HepG2 (cell line): Measurements from ENCODE around the gene LCE2D.

Experiments used
- GABPA ChIP-seq, 2 experiments: IDR thresholded peaks; 2 replicates each; pipeline ENCODE4 v1.6.1; 2011 to 2016; ENCODE audit warnings: low read depth in 2 of 2, low read length in 1 of 2, missing biosample characterization in 1 of 2, missing genetic modification characterization in 1 of 2
- REL ChIP-seq: sonication (generic); formaldehyde crosslinking; conservative IDR thresholded peaks from 2 replicates; pipeline ENCODE4 v1.8.0; 2022; ENCODE audit warnings: mild to moderate bottlenecking, missing genetic modification reagents, moderate library complexity
- ZSCAN29 ChIP-seq: sonication (generic); formaldehyde crosslinking; conservative IDR thresholded peaks from 2 replicates; pipeline ENCODE4 v1.4.0; 2020; ENCODE audit warnings: mild to moderate bottlenecking, missing genetic modification reagents

DNA sequence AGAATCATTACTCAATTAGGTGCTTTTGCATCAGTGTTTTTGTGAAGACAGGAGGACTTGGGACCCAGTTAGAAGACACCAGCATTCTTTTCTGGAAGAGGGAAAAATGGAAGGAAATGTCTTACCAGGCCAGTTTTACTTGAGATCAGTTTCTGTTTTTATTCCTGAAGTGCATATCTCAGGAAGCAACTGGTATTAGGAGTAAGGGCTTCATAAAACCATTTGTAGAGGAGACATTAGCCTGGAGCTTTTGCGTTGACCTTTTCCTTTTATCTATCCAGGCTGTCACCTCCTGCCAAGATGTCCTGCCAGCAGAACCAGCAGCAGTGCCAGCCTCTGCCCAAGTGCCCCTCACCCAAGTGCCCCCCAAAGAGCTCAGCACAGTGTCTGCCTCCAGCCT lies 49.7 kb upstream of the LCE2D start, which contains the start of gene LCE3B:
- TF ChIP-seq GABPA (IDR thresholded peaks at IDR 0.05; ENCODE audit: low read depth, low read length) = no peak
- TF ChIP-seq GABPA (CRISPR knock-in tag; IDR thresholded peaks at IDR 0.05; ENCODE audit: low read depth) = no peak
- TF ChIP-seq REL = no peak
- no peak for TF ChIP-seq ZSCAN29 (CRISPR knock-in tag)
